HG02759 (cell line): ENCODE measurements around the gene TMEM255B.
"Not testable (repeated sequence)": the region's sequence is repeated elsewhere in the genome, so short reads cannot be mapped to it uniquely, and the experiment has no call there.

Experiments used
- ATAC-seq: cut with Tn5 transposase; IDR thresholded peaks from one replicate; pipeline ENCODE4 v1.9.1; 2021; ENCODE audit warnings: mild to moderate bottlenecking, moderate library complexity; ENCODE audit not compliant: unreplicated experiment

TMEM255B gene

DNA sequence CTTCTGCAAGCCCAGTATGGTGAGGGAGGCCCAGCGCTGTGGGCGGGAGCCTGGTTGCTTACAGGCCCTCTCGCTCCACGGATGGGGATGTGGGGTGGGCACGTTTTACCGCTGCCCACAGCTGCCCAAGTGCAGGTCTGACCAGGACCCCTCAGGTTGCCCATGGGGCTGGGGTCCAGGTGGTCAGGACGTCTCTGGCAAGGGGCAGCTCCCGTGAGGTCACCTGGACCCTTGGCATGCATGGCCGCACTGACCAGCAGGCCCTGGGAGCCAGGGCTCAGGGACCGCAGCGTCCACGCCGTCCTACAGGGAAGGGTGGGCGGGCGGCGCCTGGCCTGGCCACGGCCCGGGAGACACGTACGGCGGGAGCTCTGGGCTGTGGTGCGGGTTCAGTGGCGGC is 72.0 kb downstream of the TMEM255B start:
- no peak for ATAC-seq

DNA sequence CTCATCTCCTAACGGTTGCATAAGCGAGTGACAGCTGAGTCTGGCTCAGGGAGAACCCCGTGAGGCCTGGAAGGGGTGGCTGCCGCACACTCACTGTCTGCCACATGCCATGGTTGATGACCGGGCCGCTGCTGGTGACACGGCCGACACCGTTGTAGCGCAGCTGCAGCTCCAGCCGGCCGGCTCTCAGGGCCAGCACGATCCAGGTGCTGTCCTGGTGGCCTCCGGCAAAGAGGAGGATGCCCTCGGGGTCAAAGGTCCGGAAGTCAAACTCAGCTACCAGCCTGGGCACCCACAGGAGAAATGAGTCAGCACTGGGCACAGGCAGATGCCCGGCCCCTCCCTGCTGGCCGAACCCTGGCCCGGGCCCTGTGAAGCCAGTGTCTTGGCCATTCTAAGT is 73.2 kb downstream of the TMEM255B start:
- no peak for ATAC-seq

DNA sequence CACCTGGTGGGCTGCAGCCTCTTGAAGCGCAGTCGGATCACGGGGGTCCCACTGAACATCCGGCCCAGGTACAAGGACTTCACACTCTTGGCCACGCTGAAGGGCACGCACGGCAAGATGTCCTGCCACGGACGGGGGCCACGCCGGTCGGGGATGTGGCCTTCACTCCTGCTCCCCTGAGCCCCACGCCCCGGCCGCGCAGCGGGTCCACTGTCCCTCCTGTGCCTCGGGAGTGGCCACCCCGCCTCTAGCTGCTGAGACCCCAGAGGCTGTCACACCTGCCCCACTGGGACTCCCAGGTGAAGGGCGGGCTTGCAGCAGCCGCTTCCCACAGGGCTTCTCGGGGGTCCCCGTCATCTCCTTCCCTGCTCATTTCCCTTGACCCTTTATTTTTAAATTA is 73.6 kb downstream of the TMEM255B start:
- no peak for ATAC-seq

DNA sequence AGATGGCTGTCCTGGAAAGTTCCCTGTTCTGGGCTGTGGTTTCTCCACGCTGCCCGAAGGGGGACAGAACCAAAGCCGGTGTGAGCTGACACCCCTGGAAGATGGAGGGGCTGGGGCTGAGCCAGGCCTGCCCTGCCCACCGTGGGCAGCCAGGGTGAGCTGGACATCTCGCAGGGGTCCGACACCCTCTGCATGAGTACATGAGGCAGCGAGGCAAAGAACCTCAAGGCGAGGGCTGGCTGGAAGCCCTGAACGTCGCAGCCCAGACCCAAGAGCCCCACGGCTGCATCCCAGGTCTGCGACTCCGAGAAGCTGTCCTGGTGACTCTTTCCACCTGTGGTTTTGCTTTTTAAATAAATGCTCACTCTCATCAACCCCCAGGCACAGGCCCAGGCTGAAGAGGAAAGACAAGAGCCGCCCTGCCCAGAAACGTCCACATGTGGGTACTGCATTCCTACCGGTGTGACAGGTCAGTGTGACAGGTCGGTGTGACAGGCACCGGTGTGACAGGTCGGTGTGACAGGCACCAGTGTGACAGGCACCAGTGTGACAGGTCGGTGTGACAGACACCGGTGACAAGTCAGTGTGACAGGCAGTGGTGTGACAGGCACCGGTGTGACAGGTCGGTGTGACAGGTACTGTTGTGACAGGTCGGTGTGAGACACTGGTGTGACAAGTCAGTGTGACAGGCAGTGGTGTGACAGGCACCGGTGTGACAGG is 74.2 kb downstream of the TMEM255B start:
- ATAC-seq = no peak

DNA sequence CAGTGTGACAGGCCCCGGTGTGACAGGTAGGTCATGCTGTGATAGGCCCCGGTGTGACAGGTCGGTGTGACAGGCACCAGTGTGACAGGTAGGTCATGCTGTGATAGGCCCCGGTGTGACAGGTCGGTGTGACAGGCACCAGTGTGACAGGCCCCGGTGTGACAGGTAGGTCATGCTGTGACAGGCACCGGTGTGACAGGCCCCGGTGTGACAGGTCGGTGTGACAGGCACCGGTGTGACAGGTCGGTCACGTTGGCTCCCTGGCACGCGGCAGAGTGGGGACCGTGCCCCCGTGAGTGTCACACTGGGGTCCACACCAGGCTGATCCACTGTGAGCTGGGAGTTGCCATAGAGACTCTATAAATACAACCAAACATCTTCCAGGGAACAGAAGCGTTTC is 75.0 kb downstream of the TMEM255B start:
- ATAC-seq = not testable (repeated sequence)

DNA sequence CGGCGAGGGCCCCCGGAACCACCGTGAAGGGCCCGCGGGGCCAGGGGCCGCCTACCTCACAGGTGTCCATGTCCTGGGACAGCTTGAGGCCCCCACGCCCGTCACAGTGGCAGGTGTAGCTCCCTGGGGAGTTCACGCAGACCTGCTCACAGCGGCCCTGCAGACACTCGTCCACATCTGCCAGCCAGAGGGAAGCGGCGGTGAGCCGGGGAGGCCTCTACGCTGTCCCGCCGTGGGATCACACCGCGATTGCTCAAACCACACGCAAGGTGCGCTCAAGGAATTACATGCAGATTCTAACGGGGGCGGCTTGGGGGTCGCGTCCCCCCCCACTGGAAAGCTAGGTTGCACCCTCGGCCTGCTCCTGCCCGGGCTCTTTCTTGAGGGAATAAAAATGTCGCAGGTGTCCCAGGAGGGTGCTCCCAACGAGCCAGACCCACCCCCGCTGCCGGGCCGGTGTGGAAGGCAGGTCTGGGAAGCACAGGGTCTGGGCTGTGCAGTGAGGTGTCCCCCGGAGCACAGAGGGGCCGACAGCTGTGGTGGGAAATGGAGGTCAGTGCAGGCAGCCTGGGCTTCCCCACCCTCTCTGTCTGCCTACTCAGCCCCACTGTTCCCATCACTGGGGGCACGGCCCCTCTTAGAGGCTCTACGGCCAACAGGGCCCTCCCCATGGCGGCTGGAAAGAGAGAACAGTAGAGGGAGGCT is 75.6 kb downstream of the TMEM255B start:
- ATAC-seq = no peak

DNA sequence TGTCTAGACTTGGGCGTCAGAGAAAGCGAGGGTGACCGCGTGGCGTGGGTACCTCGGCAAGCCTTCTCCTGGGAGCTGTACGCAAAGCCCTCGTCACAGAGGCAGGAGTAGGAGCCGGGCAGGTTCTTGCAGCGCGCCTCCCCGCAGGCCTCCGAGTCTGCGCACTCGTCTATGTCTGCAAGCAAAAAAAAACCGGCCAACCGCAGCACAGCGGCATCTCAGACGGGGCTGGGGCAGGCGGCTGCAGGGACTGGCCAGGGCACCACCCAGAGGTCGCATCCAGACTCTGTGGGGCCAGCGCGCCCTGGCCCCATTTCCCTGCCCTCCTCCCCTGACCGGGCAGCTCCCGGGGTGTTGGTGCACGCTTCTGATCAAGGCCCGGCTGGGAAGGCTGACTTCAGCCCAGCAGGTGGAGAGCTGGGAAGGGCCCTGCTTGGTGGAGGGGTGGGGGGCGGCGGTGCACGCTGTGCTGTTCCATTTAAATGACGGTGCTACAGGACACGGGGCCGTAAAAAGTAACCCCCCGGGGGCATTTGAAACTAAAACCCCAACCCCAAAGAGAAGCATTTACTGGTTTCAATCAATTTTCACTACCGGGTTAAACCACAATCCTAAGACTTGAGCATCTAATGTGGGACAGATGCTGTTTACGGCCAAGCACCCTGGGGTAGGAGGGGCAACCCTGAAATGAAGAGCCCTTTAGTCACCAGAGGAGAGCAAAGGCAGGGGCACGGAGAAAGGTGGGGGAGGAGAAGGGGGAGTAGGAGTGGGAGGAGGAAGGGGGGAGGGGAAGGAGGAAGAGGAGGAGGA is 76.6 kb downstream of the TMEM255B start:
- no peak for ATAC-seq

DNA sequence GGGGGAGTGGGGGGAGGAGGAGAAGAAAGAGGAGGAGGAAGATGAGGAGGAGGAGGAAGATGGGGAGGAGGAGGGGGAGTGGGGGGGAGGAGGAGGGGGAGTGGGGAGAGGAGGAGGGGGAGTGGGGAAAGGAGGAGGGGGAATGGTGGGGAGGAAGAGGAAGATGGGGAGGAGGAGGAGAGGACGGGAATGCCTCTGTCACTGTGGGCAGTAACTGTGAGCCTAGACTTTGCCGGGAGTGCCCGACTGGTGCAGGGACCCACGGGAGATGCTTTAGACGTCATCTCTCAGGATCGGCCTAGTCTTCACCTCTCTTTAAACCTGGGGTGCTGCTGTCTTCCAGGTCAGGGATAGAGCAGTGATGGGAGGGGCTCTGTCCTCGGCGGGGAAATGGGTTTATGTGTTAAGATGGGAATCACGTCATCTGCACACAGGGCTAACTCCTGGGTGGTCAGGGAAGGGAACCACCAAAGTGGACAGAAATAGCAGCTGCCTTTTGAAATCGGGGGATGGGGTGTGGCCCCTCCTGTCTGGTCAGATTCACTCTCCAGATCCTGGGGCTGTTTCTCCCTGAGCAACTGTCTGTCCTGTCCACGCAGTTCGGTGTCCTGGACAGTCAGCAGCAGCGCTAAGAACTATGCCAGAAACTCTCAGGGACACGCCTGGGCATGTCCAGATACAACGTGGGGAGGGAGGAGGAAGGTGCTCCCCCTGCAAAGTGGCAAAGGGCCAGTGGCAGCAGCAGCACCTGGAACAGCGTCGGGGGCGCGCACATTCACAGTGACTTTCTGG is 77.9 kb downstream of the TMEM255B start:
- no peak for ATAC-seq

DNA sequence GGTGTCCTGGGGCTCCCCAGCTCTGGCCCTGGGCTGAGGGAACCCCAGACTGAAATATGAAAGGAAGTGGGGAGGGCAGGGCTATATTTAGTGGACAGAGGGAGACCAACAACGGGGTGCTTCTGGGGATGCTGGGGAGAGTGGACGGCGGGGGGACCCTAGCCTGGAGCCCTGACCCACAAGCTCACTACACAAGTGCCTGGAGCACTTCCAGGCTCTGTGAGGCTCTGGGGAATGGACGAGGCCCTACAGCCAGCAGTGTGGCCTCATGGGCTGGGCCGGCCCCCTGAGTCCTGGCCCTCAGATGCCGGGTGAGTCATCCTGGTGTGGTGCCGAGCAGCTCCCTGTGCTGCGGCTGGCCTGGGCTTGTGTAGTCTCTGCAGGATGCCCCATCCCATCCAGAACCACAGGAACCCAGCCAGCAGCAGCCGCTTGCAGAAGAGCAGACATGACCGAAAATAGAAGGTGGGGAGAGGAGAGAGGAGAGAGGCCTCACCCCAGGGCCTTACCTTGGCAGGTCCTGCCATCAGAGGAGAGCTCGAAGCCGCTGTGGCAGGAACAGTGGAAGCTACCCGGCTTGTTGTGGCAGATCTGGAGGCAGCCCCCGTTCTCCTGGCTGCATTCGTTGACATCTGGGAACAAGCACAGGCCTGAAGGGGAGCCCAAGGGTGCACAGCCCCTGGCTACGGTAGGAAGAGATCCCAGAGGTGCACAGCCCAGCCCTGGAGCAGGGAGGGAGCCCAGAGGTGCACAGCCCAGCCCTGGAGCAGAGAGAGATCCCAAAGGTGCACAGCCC is 78.7 kb downstream of the TMEM255B start:
- no peak for ATAC-seq

DNA sequence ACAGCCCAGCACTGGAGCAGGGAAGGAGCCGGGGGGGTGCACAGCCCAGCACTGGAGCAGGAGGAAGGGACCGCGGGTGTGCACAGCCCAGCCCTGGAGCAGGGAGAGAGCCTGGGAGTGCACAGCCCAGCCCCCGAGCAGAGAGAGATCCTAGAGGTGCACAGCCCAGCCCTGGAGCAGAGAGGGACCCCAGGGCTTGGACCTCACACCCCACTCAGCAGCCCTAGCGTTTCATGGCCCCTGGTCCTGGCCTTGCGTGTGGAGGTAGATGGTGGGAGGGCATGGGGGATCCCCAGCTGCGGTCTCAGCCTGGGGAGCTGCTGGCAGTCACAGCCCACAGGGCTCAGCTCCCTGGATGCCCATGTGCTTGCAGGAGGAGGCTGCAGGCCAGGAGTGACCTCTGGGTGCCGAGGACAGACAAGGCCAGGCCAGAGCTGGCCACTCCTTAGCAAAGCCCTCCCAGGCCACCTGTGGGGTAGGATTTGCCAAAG is 79.7 kb downstream of the TMEM255B start:
- no peak for ATAC-seq

DNA sequence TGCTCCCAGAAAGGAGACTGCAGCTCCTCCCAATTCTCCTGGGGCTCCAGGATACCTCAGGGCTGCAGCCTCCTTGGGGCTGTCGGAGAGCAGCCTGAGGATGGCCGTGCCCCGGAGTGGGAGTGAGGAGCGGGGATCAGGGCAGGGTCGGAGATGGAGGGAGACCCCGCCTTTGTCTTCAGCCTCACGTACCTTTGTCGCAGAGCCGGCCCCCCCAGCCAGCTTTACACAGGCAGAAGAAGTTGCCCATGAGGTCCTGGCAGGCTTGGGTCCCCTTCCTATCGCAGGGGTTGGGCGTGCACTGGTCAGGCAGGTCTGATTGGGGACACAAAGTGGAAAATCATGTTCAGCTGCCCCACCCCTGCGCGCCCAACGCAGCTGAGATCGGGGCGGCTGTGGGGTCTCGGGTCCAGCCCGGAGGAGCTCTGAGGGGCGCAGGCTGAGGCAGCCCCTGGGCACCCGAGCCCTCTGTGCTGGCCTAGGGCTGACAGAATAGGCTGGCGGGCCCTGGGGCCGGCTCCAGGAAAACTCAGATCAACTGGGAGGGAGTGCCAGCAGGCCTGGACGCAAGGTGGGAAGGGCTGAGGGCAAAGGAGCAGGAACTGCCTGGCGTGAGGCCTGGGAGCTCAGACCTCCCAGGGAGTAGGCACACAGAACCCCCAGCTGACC is 80.6 kb downstream of the TMEM255B start:
- no peak for ATAC-seq

DNA sequence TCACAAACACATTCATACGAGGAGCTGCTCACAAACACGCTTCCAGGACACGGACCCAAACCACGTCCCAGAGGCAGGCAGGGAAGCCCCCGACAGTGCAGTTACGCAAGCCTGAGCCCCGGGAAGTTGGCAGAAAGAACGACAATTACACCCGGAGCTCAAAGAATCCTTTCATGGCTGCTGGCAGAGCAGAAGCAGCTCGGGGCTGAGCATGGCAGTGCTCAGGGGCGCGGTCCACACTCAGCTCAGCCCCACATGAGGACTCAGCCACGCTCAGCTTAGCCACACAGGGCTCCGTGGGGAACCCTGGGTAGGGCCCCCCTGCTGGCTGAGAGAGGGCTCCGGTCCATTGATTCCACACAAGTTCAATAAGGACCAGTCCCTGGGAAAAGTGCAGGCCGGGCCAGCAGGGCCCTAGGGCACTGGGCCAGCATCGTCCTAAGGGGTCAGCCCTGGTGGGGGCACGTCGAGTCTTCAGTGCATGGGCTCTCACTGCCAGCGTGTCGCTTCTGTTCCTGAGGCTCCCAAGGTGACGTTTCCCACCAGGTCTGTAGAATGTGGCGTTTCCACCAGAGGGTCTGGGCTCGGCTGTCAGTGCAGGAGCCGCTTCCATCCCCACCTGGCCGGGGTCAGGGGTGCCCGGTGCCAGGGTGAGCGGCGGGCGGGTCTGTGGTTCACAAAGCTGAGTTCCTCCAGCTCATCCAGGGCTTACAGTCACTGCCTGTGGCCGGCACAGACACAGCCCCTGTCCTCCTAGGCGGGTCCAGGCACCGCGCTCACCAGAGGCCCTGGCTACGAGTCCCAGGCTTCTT is 81.7 kb downstream of the TMEM255B start:
- ATAC-seq = no peak

DNA sequence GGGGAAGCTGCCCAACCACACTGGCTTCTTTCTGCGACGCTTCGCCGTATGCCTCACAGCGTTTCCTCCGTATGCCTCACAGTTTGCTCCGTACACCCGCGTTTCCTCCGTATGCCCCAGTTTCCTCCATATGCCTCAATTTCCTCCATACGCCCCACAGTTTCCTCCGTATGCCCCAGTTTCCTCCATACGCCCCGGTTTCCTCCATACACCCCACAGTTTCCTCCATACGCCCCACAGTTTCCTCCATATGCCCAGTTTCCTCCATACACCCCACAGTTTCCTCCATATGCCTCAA is 82.3 kb downstream of the TMEM255B start:
- no peak for ATAC-seq

DNA sequence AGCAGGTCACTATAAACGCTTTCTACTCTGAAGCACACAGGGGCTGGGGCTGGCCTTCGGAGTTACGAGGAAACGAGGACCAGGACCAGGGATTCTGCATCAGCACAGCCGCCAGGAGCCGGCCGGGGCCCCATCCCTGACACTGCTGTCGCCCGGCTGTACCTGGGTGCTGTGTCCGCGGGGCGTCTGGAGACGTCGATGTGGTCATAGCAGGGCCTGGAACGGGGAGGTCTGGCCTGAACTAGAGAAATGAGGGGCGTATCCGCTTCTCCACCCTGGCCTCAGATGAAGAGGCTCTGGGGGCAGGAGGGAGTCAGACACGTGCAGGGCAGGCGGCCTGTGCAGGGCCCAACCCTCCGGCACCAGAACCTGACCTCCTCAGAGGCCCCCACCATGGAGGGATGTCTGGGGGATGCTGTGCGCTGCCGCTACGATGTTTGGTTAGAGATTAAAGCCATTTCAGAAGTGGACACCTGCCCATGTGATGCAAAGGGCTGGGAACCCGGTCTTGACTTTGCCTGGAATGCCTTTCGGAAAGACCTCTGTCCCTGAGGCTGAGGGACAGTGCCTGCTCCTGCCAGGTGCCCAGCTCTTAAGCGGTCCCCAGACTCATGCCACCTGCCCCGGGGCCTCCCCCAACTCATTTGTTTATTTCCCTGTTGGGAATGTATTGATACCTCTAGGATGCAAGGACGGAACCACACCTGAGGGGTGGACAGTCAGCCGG is 83.5 kb downstream of the TMEM255B start:
- no peak for ATAC-seq

DNA sequence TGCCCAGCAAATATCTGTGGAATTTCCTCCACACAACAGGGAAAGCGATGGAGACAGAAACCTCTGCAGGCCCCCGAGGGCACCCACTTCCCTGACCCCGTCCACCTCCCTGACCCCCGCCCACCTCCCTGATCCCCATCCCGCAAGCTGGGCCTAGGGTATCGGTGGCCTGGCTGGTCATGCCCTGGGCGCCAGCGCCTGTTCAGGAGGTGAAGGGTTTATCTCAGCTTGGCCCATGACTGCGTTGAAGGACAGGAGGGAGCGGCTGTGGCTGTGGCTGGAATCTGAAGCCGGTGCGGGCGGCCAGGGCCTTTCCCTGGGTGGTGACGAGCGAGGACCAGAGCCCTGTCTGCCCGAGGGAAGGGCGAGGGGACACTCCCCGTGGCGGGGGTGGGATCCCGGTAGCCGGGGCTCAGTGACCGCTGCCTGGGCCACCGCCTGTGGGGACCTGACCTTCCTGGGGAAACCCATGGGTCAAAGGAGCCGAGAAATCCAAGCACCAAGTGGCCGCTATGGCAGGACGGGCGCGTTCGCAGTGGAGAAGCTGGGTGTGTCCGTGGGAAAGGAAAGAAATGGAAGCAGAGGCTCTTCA is 84.1 kb downstream of the TMEM255B start:
- ATAC-seq = no peak

DNA sequence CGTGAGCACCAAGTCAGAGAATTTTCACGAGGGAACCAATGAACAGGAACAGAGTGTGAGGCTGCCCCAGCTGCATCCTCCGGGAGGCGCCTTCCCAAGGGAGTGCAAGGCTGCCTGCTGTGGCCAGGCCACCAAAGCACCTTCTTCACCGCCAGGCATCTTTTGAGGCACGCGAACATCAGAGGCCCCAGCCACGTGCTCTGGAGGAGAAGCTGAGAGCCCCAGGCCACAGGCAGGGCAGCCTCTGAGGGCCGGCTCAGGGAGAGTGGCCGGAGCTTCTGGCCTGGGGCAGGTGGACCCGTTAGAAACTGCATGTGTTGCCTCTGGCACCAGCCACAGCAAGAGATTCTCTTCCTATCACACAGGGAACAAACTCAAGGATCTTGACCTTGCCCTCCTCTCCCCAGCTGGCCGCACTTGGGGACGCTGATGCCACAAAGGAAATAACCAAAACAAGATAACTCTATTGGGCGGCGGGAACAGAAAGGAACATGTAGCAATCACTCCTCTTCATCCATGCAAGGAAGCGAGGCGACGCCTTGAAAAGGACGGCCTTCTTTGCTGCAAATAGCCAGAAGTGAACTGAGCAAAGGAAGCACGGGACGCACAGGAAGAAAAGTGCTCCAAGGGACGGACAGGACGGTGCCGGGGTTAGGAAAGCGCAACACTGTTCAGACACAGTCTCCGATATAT is 85.0 kb downstream of the TMEM255B start:
- ATAC-seq = no peak

DNA sequence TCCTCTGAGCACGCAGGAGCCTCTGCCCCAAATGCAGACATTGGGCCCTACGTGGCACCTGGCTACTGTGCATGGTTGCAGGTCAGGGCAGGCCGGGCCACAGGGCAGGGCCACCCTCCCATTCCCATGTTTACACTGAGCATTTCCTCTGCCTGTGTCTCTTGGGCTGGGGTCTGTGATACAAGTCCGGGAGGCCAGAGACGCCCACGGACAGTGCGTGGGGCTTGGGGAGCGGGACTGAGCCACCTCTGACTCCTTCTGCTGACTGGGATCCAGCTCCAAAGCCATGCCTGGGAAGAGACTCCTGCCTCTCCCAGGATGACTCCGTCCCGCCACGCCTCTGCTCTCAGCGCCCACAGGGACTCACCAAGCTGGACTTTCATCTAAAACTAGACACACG is 86.0 kb downstream of the TMEM255B start:
- no peak for ATAC-seq
